C4-2B (cell line): ENCODE results near the gene REG3G.
A peak's percentile ranks its signal among the peaks of the same experiment; 100 is the strongest.
"Not testable (repeated sequence)": the region's sequence is repeated elsewhere in the genome, so short reads cannot be mapped to it uniquely, and the experiment has no call there.

Source experiments
- H3K27ac ChIP-seq: fragments of 450-650 bp; 2 replicates; pipeline ENCODE4 v1.5.1; 2017
- CTCF ChIP-seq: fragments of 450-650 bp; conservative IDR thresholded peaks from 2 replicates; pipeline ENCODE4 v1.5.1; 2017; ENCODE audit warnings: mild to moderate bottlenecking
- ZFX ChIP-seq: fragments of 450-650 bp; IDR thresholded peaks from 2 replicates; pipeline ENCODE4 v1.6.1; 2017

The REG3G gene

DNA sequence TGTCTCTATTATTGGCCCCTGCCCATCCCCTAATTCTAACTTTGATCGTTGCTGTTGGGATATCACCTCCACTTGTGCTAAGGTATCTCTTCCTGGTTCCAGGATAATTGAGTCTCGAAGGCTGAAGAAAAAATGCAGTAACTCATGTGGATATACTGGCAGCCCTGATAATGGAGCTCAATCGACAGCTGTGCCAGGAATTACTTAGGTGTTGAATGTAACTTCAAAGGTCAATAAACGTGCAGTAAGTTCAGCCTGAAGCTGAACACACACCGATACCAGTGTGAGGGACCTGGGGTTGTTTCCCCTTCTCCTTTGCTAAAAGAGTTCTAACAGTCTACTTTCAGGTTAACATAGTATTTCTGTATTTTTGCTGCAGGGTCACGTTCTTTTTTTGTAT lies 11.9 kb upstream of the REG3G start:
- TF ChIP-seq CTCF (no peak), ZFX (no peak)
- no peak overlapping the region for H3K27ac ChIP-seq

GRCh38 chr2:79016342-79016741 lies 9.2 kb upstream of the REG3G start:
- no peak for TF ChIP-seq CTCF
- no peak for TF ChIP-seq ZFX
- H3K27ac ChIP-seq = no peak overlapping the region

DNA sequence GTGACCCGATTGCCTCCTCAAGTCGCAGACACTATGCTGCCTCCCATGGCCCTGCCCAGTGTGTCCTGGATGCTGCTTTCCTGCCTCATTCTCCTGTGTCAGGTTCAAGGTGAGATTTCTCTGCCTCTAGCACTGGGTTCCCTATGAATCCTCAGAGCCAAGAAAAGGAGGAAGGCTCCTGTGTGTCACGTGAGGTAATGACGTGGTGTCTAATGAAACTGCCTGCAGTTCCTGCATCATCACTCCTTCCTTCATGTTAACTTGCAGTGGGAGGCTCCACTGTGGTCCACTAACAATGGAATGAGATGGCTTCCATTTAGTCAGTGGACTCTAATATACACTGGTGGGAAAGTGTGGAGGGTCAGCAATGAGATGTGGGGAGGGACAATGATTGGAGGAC lies 559 bp downstream of the REG3G start:
- no peak overlapping the region for H3K27ac ChIP-seq
- no peak for TF ChIP-seq CTCF
- no peak for TF ChIP-seq ZFX

GRCh38 chr2:79039944-79040343 lies 14.4 kb downstream of the REG3G start:
- no peak overlapping the region for H3K27ac ChIP-seq
- TF ChIP-seq ZFX (no peak), CTCF (no peak)

- no peak overlapping the region for H3K27ac ChIP-seq
- no peak for TF ChIP-seq ZFX
- peak; percentile 78 for TF ChIP-seq CTCF
Observed at GRCh38 chr2:79041032-79041448, 15.5 kb downstream of the REG3G start.

GRCh38 chr2:79053486-79053885 lies 28.0 kb downstream of the REG3G start:
- H3K27ac ChIP-seq = not testable (repeated sequence)

DNA sequence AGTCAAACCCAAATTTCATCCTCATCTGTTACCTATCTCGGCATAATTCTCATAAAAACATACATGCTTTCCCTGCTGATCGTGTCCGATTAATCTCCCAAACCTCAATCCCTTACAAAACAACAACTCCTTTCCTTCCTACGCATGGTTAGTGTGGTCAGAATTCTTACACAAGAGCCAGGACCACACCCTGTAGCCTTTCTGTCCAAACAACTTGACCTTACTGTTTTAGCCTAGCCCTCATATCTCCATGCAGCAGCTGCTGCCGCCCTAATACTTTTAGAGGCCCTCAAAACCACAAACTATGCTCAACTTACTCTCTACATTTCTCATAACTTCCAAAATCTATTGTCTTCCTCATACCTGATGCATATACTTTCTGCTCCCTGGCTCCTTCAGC lies 29.3 kb downstream of the REG3G start:
- H3K27ac ChIP-seq = not testable (repeated sequence)

DNA sequence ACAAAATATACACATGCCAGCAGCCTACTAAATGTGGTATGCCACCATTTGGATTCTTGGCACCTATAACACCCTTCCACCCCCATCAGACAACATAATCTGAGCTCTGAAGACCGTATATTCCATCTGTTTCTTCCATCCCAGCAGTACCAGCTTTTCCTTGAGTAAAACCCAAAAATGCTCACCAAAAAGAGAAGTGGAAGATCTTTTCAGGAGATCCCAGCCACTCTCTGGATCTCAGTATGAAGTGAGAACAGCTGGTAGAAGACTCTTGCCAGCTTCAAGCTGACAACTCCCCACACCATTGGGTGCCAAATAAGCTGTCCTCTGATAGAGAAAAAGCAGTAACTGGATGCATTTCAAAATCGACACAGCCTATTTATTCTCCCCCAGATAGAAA lies 39.7 kb downstream of the REG3G start:
- no peak for TF ChIP-seq CTCF
- no peak overlapping the region for H3K27ac ChIP-seq

- TF ChIP-seq CTCF (no peak), ZFX (no peak)
Observed at GRCh38 chr2:79071078-79071477, 45.6 kb downstream of the REG3G start.

More at GRCh38 chr2:79071078-79071477, 45.6 kb downstream of the REG3G start:
- H3K27ac ChIP-seq = no peak overlapping the region
